D721Med (cell line): ENCODE measurements around the gene EDC4.

ENCODE experiments used
- DNase-seq: peaks from one replicate; pipeline ENCODE4 v3.0.0; 2011; ENCODE audit warnings: low spot score; ENCODE audit not compliant: insufficient read length
- FAIRE-seq: peaks from 2 replicates; lab custom pipeline; 2011; peaks lifted over from hg19 to GRCh38; lab: Jason Lieb, UNC
- CTCF ChIP-seq: IDR thresholded peaks from 2 replicates; pipeline ENCODE4 v1.5.1; 2012; ENCODE audit warnings: mild to moderate bottlenecking, control low read depth; ENCODE audit not compliant: insufficient read depth; ENCODE audit errors: missing control alignments

The EDC4 gene

GRCh38 chr16:67922221-67922620 is 49.4 kb downstream of the EDC4 start:
- no peak for TF ChIP-seq CTCF
- DNase-seq (no peak), FAIRE-seq (no peak)

- DNase-seq (no peak), FAIRE-seq (no peak)
- no peak for TF ChIP-seq CTCF
Measured at GRCh38 chr16:67922740-67923139, 49.9 kb downstream of the EDC4 start.

- FAIRE-seq = no peak
- TF ChIP-seq CTCF = no peak
- no peak for DNase-seq
Measured at GRCh38 chr16:67923414-67924116, 50.7 kb downstream of the EDC4 start.

- no peak for FAIRE-seq
- TF ChIP-seq CTCF = no peak
- no peak for DNase-seq
Measured at GRCh38 chr16:67924140-67924906, 51.5 kb downstream of the EDC4 start.

GRCh38 chr16:67926181-67926750 is 53.4 kb downstream of the EDC4 start:
- DNase-seq = no peak
- FAIRE-seq = no peak
- no peak for TF ChIP-seq CTCF

- FAIRE-seq (no peak), DNase-seq (no peak)
- TF ChIP-seq CTCF = no peak
Measured at GRCh38 chr16:67927131-67927941, 54.5 kb downstream of the EDC4 start.
